CD14-positive monocyte (primary cell): ENCODE results near the gene TCEAL1. TPM values are rescaled to one million over a fixed set of nuclear protein-coding genes. Genes with fewer than 3 reads are reported as not detected.

ENCODE experiments used
- DNase-seq, 3 donors: peaks; one replicate each; pipeline ENCODE4 v3.0.0-alpha.2; 2011 to 2022
- H2AFZ ChIP-seq: 2 replicates; pipeline ENCODE4 v1.6.0; 2012; ENCODE audit warnings: mild to moderate bottlenecking, low read depth, low read length, inconsistent platforms; ENCODE audit not compliant: insufficient read depth, poor library complexity, severe bottlenecking
- H3K27ac ChIP-seq, 2 donors: 1 replicate in 1 of 2; 2 replicates in 1 of 2; pipeline ENCODE4 v1.5.1; 2012 to 2013; ENCODE audit warnings: low read length in 2 of 2, control low read depth in 1 of 2, inconsistent platforms in 1 of 2, low read depth in 1 of 2, mild to moderate bottlenecking in 1 of 2
- H3K27me3 ChIP-seq, 2 donors: one replicate each; pipeline versions ENCODE4 v1.6.0 to v1.6.1; 2011 to 2013; ENCODE audit warnings: low read length in 2 of 2; ENCODE audit not compliant: control insufficient read depth in 2 of 2, insufficient read depth in 2 of 2
- H3K36me3 ChIP-seq, 2 donors: replicated peaks in 1 of 2; 1 replicate in 1 of 2; 2 replicates in 1 of 2; pipeline versions ENCODE4 v1.5.1 to v1.6.1; 2012 to 2013; ENCODE audit warnings: low read length in 2 of 2, control low read depth in 1 of 2, inconsistent platforms in 1 of 2, mild to moderate bottlenecking in 1 of 2; ENCODE audit not compliant: insufficient read depth in 2 of 2, control insufficient read depth in 1 of 2
- H3K4me1 ChIP-seq, 2 donors: 1 replicate in 1 of 2; 2 replicates in 1 of 2; pipeline versions ENCODE4 v1.5.1 to v1.6.1; 2012 to 2013; ENCODE audit warnings: low read length in 2 of 2, control low read depth in 1 of 2, inconsistent platforms in 1 of 2, mild to moderate bottlenecking in 1 of 2, moderate library complexity in 1 of 2; ENCODE audit not compliant: insufficient read depth in 2 of 2, control insufficient read depth in 1 of 2
- H3K4me2 ChIP-seq: replicated peaks from 2 replicates; pipeline ENCODE3; 2012; ENCODE audit warnings: low read length, moderate library complexity, mild to moderate bottlenecking; ENCODE audit not compliant: poor library complexity, severe bottlenecking; ENCODE audit errors: extremely low read depth
- H3K4me3 ChIP-seq, 3 experiments: fragments of 200-600 bp in 1 of 3; sonication (generic) in 1 of 3; replicated peaks in 1 of 3; 1 replicate in 2 of 3; 2 replicates in 1 of 3; pipeline ENCODE4 v1.5.1; 2011 to 2013; ENCODE audit warnings: low read length in 3 of 3, mild to moderate bottlenecking in 3 of 3, control low read depth in 2 of 3, low read depth in 2 of 3, inconsistent platforms in 1 of 3, moderate library complexity in 1 of 3
- H3K79me2 ChIP-seq: 2 replicates; pipeline ENCODE4 v1.6.0; 2012; ENCODE audit warnings: mild to moderate bottlenecking, control low read depth, inconsistent platforms, low read length, moderate library complexity; ENCODE audit not compliant: insufficient read depth
- H3K9ac ChIP-seq: 2 replicates; pipeline ENCODE4 v1.6.0; 2017; ENCODE audit warnings: low read length, mild to moderate bottlenecking; ENCODE audit not compliant: insufficient read depth, poor library complexity, severe bottlenecking
- H3K9me3 ChIP-seq, 2 donors: replicated peaks in 1 of 2; 1 replicate in 1 of 2; 2 replicates in 1 of 2; pipeline versions ENCODE4 v1.5.1 to v1.6.1; 2012 to 2013; ENCODE audit warnings: low read length in 2 of 2, control low read depth in 1 of 2; ENCODE audit not compliant: control insufficient read depth in 1 of 2, insufficient read depth in 1 of 2
- H4K20me1 ChIP-seq: 2 replicates; pipeline ENCODE4 v1.6.0; 2012; ENCODE audit warnings: mild to moderate bottlenecking, low read length, control low read depth, moderate library complexity; ENCODE audit not compliant: insufficient read depth
- H3K27ac Mint-ChIP-seq, 7 donors: one replicate each; pipeline ENCODE4 v1.8.0; 2020; ENCODE audit warnings: mild to moderate bottlenecking in 7 of 7, mixed read lengths in 7 of 7, moderate library complexity in 6 of 7, inconsistent platforms in 2 of 7
- H3K27me3 Mint-ChIP-seq, 3 donors: one replicate each; pipeline ENCODE4 v1.8.0; 2021 to 2022; ENCODE audit warnings: low read depth in 3 of 3, mild to moderate bottlenecking in 3 of 3, mixed read lengths in 3 of 3, moderate library complexity in 3 of 3, inconsistent platforms in 1 of 3
- H3K36me3 Mint-ChIP-seq, 2 donors: one replicate each; pipeline ENCODE4 v1.8.0; 2020; ENCODE audit warnings: mixed read lengths in 2 of 2, inconsistent platforms in 1 of 2, mild to moderate bottlenecking in 1 of 2
- H3K4me1 Mint-ChIP-seq: one replicate; pipeline ENCODE4 v1.8.0; 2020; ENCODE audit warnings: mild to moderate bottlenecking, mixed read lengths
- H3K4me3 Mint-ChIP-seq, 2 donors: one replicate each; pipeline ENCODE4 v1.8.0; 2020; ENCODE audit warnings: mild to moderate bottlenecking in 2 of 2, mixed read lengths in 2 of 2, moderate library complexity in 1 of 2
- H3K9me3 Mint-ChIP-seq, 7 donors: one replicate each; pipeline ENCODE4 v1.8.0; 2020 to 2022; ENCODE audit warnings: mixed read lengths in 7 of 7, mild to moderate bottlenecking in 6 of 7, moderate library complexity in 6 of 7, inconsistent platforms in 2 of 7
- CTCF ChIP-seq: fragments of 200-600 bp; IDR thresholded peaks from one replicate; pipeline ENCODE4 v1.8.0; 2022; ENCODE audit warnings: antibody characterized with exemption, mild to moderate bottlenecking
- WGBS: methylation state at CpG from one replicate; pipeline ENCODE4 v1.1.5; 2013; ENCODE audit warnings: missing lambda C conversion rate; ENCODE audit not compliant: insufficient coverage; 5-methylcytosine and 5-hydroxymethylcytosine counted together
- intact Hi-C, 2 donors: fragments of 100-400 bp; cut with micrococcal nuclease; formaldehyde crosslinking; loops; one replicate each; pipeline versions ENCODE4 v1.15.0 to v1.15.1; 2023
- polyA plus RNA-seq, 3 donors: library from polyadenylated mRNA; depleted of rRNA in 1 of 3; unstranded in 2 of 3; stranded (reverse) in 1 of 3; fragments of 300-500 nt in 2 of 3; fragments of >200 nt in 1 of 3; fragmentation: Illumina TruSeq in 2 of 3; gene quantifications; 1 replicate in 2 of 3; 2 replicates in 1 of 3; pipeline ENCODE4 v1.2.3, GENCODE V29; 2012 to 2021

The TCEAL1 gene
- polyA plus RNA-seq, 3 donors, result 5.5 to 11.4 (median 5.8) TPM

GRCh38 chrX:103630171-103630511 lies 1.4 kb downstream of the TCEAL1 start:
- Histone ChIP-seq H3K27me3 (no peaks in the 10 kb centered on the region), H3K36me3 (no peaks in the 10 kb centered on the region), H2AFZ (peak overlapping the region; percentile 75), H3K27ac (no peak overlapping the region), H3K4me2 (peak overlapping the region; percentile 78), H3K4me3 (peak overlapping the region; percentile 75 to 82 (median 77)), H3K9me3 (no peaks in the 10 kb centered on the region), H4K20me1 (no peaks in the 10 kb centered on the region), H3K9ac (peak overlapping the region; percentile 68), H3K4me1 (peaks cover 0 to 5% of the 10 kb centered on the region in 2 donors), H3K79me2 (no peaks in the 10 kb centered on the region)
- intact Hi-C loops, result no loop called here
- 15% methylated on average over 4 of the region's 6 CpGs for WGBS
- no peak for DNase-seq
- H3K4me1 Mint-ChIP-seq, result peaks cover 14% of the 10 kb centered on the region
- peak overlapping the region; percentile 90 to 94 for H3K4me3 Mint-ChIP-seq
- H3K27ac Mint-ChIP-seq, result peak overlapping the region in 1 of 7 donors; percentile 81
- peaks cover 0 to 2% (median 0%) of the 10 kb centered on the region in 7 donors for H3K9me3 Mint-ChIP-seq
- TF ChIP-seq CTCF, result no peak
- peaks cover 0 to 4% (median 0%) of the 10 kb centered on the region in 3 donors for H3K27me3 Mint-ChIP-seq
- no peaks in the 10 kb centered on the region for H3K36me3 Mint-ChIP-seq

DNA sequence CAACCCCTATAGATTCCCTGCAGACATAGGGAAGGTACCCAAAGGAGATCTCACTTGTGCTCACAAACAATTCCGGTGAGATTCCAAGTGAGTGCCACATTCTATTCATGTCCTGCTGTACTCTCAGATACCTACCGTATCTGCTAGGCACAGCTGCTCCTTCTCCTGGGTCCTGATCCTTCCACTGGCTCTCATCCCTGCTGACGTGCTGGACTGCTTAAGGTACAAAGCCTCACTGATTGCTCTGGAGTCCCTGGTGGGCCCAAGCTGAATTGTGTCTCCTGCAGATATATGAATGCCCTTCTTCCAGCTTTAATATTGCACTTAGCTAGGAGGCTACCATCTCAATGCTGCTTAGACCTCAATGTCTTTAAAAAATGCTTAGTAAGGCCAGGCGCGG lies 2.4 kb downstream of the TCEAL1 start:
- WGBS, result 100% methylated on average over 2 of the region's 5 CpGs
- intact Hi-C loops, result no loop called here

More for the DNA sequence above, 2.4 kb downstream of the TCEAL1 start:
- H4K20me1 ChIP-seq, result no peaks in the 10 kb centered on the region
- H3K4me2 ChIP-seq, result no peak overlapping the region
- no peak for TF ChIP-seq CTCF
- no peak overlapping the region for H3K27ac ChIP-seq
- Mint-ChIP-seq H3K4me1 (peaks cover 14% of the 10 kb centered on the region), H3K27me3 (peaks cover 0 to 4% (median 0%) of the 10 kb centered on the region in 3 donors), H3K9me3 (peaks cover 0 to 2% (median 0%) of the 10 kb centered on the region in 7 donors), H3K36me3 (no peaks in the 10 kb centered on the region), H3K27ac (no peak overlapping the region), H3K4me3 (no peak overlapping the region)
- DNase-seq, result no peak
- H2AFZ ChIP-seq, result no peak overlapping the region
- H3K9ac ChIP-seq, result no peak overlapping the region
- no peaks in the 10 kb centered on the region for H3K79me2 ChIP-seq
- no peaks in the 10 kb centered on the region for H3K27me3 ChIP-seq
- peaks cover 0 to 5% of the 10 kb centered on the region in 2 donors for H3K4me1 ChIP-seq
- no peak overlapping the region for H3K4me3 ChIP-seq
- H3K9me3 ChIP-seq, result no peaks in the 10 kb centered on the region
- H3K36me3 ChIP-seq, result no peaks in the 10 kb centered on the region
